ENCODE results near the gene SNRK.

Gene SNRK

DNA sequence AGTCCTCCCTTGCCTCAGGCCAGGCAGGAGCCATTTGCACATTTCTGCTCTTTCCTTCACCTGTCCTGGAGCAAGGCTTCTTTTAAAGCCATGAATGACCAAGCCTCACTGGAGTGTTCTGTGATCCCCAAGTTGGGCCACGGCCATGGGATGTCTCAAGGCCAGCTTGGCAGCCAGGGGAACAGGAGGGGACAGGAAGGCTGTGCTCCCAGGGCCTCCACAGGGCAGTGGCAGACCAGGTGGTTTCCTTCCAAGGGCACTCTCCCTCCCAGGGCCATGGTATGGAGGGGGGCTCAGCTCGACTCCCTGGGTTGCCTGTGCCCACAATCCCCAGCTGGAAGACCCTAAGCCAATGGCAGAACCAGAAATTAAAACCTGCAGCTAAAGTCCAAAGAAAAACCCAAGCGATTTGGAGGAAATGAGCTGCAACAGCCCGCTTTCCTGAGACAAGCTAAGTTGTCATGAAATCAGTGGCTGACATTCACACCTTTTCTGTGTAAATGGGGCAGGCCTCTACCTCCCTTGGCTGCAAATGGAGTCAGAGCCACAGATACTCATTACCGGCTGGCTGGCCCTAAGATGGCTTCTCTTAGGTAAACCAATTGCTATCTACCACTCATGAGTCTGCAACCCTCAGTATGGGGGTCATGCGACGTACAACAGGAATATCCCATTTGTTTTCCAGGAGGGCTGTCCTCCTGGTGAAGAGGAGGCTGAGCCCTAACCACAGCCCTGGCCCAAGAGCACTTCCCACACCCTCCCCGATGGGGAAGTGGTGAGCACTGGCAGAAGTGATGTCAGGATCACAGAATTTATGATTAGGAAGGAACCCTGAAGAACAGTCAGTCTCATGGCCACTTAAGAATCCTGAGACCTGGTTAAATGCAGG, 83.3 kb downstream of the SNRK start:
- Histone ChIP-seq H3K27me3 (ENCODE audit: low read depth, low read length) (no peaks in the 10 kb centered on the region), H4K20me1 (ENCODE audit: insufficient read depth, low read length) (no peaks in the 10 kb centered on the region), H3K4me3 (ENCODE audit: low read length) (no peak overlapping the region), H3K4me2 (ENCODE audit: low read length) (no peak overlapping the region), H2AFZ (ENCODE audit: low read depth, low read length) (no peak overlapping the region), H3K79me2 (ENCODE audit: low read length) (no peaks in the 10 kb centered on the region), H3K9me3 (ENCODE audit: insufficient read depth, low read length) (no peaks in the 10 kb centered on the region), H3K4me1 (ENCODE audit: low read length) (no peaks in the 10 kb centered on the region), H3K27ac (ENCODE audit: low read length) (no peak overlapping the region), H3K9ac (ENCODE audit: low read length) (no peak overlapping the region), H3K36me3 (replicated peaks; ENCODE audit: low read depth, low read length) (peaks cover 4% of the 10 kb centered on the region)
- TF ChIP-seq EZH2phosphoT487 (IDR thresholded peaks at IDR 0.05; ENCODE audit: low read depth) = no peak

DNA sequence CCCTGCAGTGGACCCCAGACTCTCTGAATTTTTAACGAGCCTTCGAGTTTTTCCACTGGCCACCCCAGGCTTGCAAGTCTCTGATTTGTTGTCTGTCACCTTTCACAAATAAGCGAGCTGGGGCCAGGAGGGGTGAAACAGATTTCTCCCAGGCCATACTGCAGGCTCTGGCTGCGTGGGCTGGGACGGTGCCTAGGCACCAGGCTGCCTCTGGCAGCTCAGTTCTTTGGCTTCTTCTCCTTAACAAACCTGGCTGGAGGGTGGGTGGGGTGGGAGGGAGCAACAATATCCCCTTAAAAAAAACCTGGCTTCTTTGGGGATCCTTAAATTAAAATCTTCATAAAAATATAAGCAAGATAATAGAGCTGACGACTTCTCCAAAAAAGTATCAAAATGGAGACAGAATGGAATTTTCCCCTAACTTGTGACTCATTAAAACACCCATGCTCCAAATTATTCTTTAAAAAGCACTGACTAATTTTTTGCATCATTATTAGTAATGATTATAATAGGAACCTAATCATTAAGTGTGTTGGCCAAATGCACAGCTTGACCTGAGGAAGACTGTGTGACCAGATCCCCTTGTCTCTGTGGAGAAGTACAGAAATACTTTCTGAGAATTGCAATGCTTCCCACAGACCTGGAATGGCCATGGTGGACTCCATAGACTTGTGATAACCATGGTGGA, 84.1 kb downstream of the SNRK start:
- H2AFZ ChIP-seq (ENCODE audit: low read depth, low read length) = no peak overlapping the region
- H3K4me3 ChIP-seq (ENCODE audit: low read length) = no peak overlapping the region
- H3K27me3 ChIP-seq (ENCODE audit: low read depth, low read length) = no peaks in the 10 kb centered on the region
- TF ChIP-seq EZH2phosphoT487 (IDR thresholded peaks at IDR 0.05; ENCODE audit: low read depth) = no peak
- TF ChIP-seq, protein P1, sequence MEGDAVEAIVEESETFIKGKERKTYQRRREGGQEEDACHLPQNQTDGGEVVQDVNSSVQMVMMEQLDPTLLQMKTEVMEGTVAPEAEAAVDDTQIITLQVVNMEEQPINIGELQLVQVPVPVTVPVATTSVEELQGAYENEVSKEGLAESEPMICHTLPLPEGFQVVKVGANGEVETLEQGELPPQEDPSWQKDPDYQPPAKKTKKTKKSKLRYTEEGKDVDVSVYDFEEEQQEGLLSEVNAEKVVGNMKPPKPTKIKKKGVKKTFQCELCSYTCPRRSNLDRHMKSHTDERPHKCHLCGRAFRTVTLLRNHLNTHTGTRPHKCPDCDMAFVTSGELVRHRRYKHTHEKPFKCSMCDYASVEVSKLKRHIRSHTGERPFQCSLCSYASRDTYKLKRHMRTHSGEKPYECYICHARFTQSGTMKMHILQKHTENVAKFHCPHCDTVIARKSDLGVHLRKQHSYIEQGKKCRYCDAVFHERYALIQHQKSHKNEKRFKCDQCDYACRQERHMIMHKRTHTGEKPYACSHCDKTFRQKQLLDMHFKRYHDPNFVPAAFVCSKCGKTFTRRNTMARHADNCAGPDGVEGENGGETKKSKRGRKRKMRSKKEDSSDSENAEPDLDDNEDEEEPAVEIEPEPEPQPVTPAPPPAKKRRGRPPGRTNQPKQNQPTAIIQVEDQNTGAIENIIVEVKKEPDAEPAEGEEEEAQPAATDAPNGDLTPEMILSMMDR (IDR thresholded peaks at IDR 0.05; ENCODE audit: low read depth, low read length) = no peak
- no peak overlapping the region for H3K4me2 ChIP-seq (ENCODE audit: low read length)
- no peak overlapping the region for H3K27ac ChIP-seq (ENCODE audit: low read length)
- H3K36me3 ChIP-seq (replicated peaks; ENCODE audit: low read depth, low read length) = peaks cover 2% of the 10 kb centered on the region
- H4K20me1 ChIP-seq (ENCODE audit: insufficient read depth, low read length) = no peaks in the 10 kb centered on the region
- H3K79me2 ChIP-seq (ENCODE audit: low read length) = no peaks in the 10 kb centered on the region
- no peak overlapping the region for H3K9ac ChIP-seq (ENCODE audit: low read length)
- H3K4me1 ChIP-seq (ENCODE audit: low read length) = no peaks in the 10 kb centered on the region
- no peaks in the 10 kb centered on the region for H3K9me3 ChIP-seq (ENCODE audit: insufficient read depth, low read length)

DNA sequence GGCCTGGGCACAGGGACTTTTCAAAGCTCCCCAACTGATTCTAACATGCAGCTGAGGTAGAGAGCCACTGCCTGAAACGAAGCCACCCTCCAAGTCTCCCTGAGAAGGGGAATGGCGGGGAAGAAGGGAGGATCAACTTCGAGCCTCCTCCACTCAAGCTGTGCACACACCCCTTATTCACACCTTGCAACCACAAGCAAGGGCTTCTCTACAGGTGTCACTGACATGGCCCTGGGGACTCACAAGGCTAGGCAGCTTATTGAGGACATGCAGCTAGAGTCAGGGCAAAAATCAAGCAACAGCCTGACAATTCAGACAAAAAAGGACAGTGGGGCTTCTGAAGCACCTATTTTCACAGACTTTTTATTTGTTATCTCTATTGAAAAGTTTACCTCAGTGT, 85.2 kb downstream of the SNRK start:
- Histone ChIP-seq H3K27me3 (ENCODE audit: low read depth, low read length) (no peaks in the 10 kb centered on the region), H3K4me3 (ENCODE audit: low read length) (no peak overlapping the region), H3K9ac (ENCODE audit: low read length) (no peak overlapping the region), H3K79me2 (ENCODE audit: low read length) (no peaks in the 10 kb centered on the region), H2AFZ (ENCODE audit: low read depth, low read length) (no peak overlapping the region), H3K36me3 (replicated peaks; ENCODE audit: low read depth, low read length) (no peaks in the 10 kb centered on the region), H4K20me1 (ENCODE audit: insufficient read depth, low read length) (no peaks in the 10 kb centered on the region), H3K27ac (ENCODE audit: low read length) (no peak overlapping the region), H3K4me1 (ENCODE audit: low read length) (no peaks in the 10 kb centered on the region), H3K9me3 (ENCODE audit: insufficient read depth, low read length) (no peaks in the 10 kb centered on the region), H3K4me2 (ENCODE audit: low read length) (no peak overlapping the region)
- no peak for TF ChIP-seq EZH2phosphoT487 (IDR thresholded peaks at IDR 0.05; ENCODE audit: low read depth)
- TF ChIP-seq, protein P1 (IDR thresholded peaks at IDR 0.05; ENCODE audit: low read depth, low read length) = no peak

DNA sequence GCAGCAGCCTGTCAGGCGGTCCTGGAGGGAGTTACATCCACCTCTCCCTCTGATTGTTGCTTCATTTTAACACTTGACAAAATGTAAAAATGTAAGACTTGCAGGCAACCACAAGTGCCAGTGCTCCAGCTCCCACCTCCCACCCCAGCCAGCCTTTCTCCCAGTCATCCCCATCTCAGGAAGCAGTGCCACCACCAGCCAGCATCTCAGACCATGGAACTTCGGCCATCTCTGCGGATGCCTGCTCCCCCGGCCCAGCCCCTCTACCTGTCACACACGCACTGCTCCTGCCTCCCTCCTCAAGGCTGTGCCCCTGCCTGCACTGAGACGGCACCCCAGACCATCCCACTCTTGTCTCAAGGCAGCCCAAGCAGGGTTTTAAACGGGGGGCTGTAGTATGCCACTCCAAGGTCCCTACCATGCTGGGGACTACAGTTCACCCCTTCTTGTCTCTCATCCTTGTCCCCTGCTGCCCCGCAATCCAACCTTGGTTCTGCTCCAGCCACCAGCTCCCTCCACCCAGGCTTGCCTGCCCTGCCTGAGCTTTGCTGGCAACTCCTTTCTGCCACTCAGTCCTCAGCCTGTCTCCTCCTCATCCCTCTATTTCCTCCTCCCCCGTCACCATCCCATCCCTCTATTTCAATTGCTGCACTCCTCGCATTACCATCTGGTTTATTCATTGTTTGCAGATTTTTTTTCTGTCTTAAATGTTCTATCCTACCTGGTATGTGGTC, 85.8 kb downstream of the SNRK start:
- Histone ChIP-seq H3K79me2 (ENCODE audit: low read length) (no peaks in the 10 kb centered on the region), H3K4me2 (ENCODE audit: low read length) (no peak overlapping the region), H3K4me3 (ENCODE audit: low read length) (no peak overlapping the region), H2AFZ (ENCODE audit: low read depth, low read length) (no peak overlapping the region), H3K27me3 (ENCODE audit: low read depth, low read length) (no peaks in the 10 kb centered on the region), H3K9ac (ENCODE audit: low read length) (no peak overlapping the region), H3K4me1 (ENCODE audit: low read length) (no peaks in the 10 kb centered on the region), H3K9me3 (ENCODE audit: insufficient read depth, low read length) (no peaks in the 10 kb centered on the region), H4K20me1 (ENCODE audit: insufficient read depth, low read length) (no peaks in the 10 kb centered on the region), H3K27ac (ENCODE audit: low read length) (no peak overlapping the region), H3K36me3 (replicated peaks; ENCODE audit: low read depth, low read length) (no peaks in the 10 kb centered on the region)
- TF ChIP-seq, protein P1 (IDR thresholded peaks at IDR 0.05; ENCODE audit: low read depth, low read length) = no peak
- TF ChIP-seq EZH2phosphoT487 (IDR thresholded peaks at IDR 0.05; ENCODE audit: low read depth) = no peak

Measured in OCI-LY3 (cell line).